Measurements from ENCODE around the gene SLC19A3. TPM values are rescaled to one million over a fixed set of nuclear protein-coding genes. Genes with fewer than 3 reads are reported as not detected.
"Not testable (repeated sequence)": the region's sequence is repeated elsewhere in the genome, so short reads cannot be mapped to it uniquely, and the experiment has no call there.

The SLC19A3 gene
- total RNA-seq, 2 experiments from 2014 or later, result not detected

- CTCF ChIA-PET, result no interaction called here
- no peaks in the 10 kb centered on the region for H3K9me3 Mint-ChIP-seq
- POLR2A ChIA-PET, result no interaction called here
- peaks cover 12% of the 10 kb centered on the region for H3K27me3 Mint-ChIP-seq
- no peaks in the 10 kb centered on the region for H3K36me3 Mint-ChIP-seq
- intact Hi-C loops (cut with micrococcal nuclease), result no loop called here
- H3K4me1 Mint-ChIP-seq (ENCODE audit: low read depth), result no peaks in the 10 kb centered on the region
- H3K27ac Mint-ChIP-seq, result no peak overlapping the region
- H3K4me3 Mint-ChIP-seq, result no peak overlapping the region
- DNase-seq, result no peak
Measured at GRCh38 chr2:227687189-227687588, 30.6 kb downstream of the SLC19A3 start.

GRCh38 chr2:227684258-227684657 is 33.6 kb downstream of the SLC19A3 start:
- POLR2A ChIA-PET, result no interaction called here
- H3K36me3 Mint-ChIP-seq, result no peaks in the 10 kb centered on the region
- peaks cover 6% of the 10 kb centered on the region for H3K27me3 Mint-ChIP-seq
- DNase-seq, result no peak
- H3K4me3 Mint-ChIP-seq, result no peak overlapping the region
- intact Hi-C loops (cut with micrococcal nuclease), result no loop called here
- CTCF ChIA-PET, result no interaction called here
- H3K27ac Mint-ChIP-seq, result no peak overlapping the region
- no peaks in the 10 kb centered on the region for H3K9me3 Mint-ChIP-seq
- H3K4me1 Mint-ChIP-seq (ENCODE audit: low read depth), result no peaks in the 10 kb centered on the region

- peaks cover 5% of the 10 kb centered on the region for H3K27me3 Mint-ChIP-seq
- H3K36me3 Mint-ChIP-seq, result no peaks in the 10 kb centered on the region
- H3K27ac Mint-ChIP-seq, result no peak overlapping the region
- no peaks in the 10 kb centered on the region for H3K9me3 Mint-ChIP-seq
- ChIA-PET CTCF (no interaction called here), POLR2A (no interaction called here)
- no peaks in the 10 kb centered on the region for H3K4me1 Mint-ChIP-seq (ENCODE audit: low read depth)
- no peak overlapping the region for H3K4me3 Mint-ChIP-seq
- DNase-seq, result no peak
- intact Hi-C loops (cut with micrococcal nuclease), result no loop called here
Measured at GRCh38 chr2:227677928-227678327, 39.9 kb downstream of the SLC19A3 start.

GRCh38 chr2:227674485-227674884 is 43.3 kb downstream of the SLC19A3 start:
- Mint-ChIP-seq H3K27me3 (peaks cover 5% of the 10 kb centered on the region), H3K4me1 (ENCODE audit: low read depth) (no peaks in the 10 kb centered on the region), H3K4me3 (no peak overlapping the region), H3K27ac (no peak overlapping the region), H3K36me3 (no peaks in the 10 kb centered on the region), H3K9me3 (no peaks in the 10 kb centered on the region)
- ChIA-PET CTCF (interaction anchor here (0.7 kb wide), 1 partner anchor 16 kb away, joined by 3 read pairs; no protein-coding TSS in a partner anchor), POLR2A (no interaction called here)
- no peak for DNase-seq
- intact Hi-C loops (cut with micrococcal nuclease), result no loop called here

GRCh38 chr2:227673620-227674019 is 44.2 kb downstream of the SLC19A3 start:
- H3K4me3 Mint-ChIP-seq; CTCF ChIA-PET; DNase-seq; H3K27ac Mint-ChIP-seq; H3K27me3 Mint-ChIP-seq; H3K4me1 Mint-ChIP-seq (ENCODE audit: low read depth); H3K9me3 Mint-ChIP-seq; H3K36me3 Mint-ChIP-seq; POLR2A ChIA-PET; intact Hi-C loops (cut with micrococcal nuclease): not testable (repeated sequence)

- H3K27me3 Mint-ChIP-seq, result no peaks in the 10 kb centered on the region
- ChIA-PET CTCF (interaction anchor here (0.6 to 1.2 kb wide), 2 partner anchors 13 to 711 kb away, joined by 3 to 4 read pairs; no protein-coding TSS in a partner anchor), POLR2A (no interaction called here)
- H3K4me3 Mint-ChIP-seq, result no peak overlapping the region
- H3K9me3 Mint-ChIP-seq, result no peaks in the 10 kb centered on the region
- H3K27ac Mint-ChIP-seq, result no peak overlapping the region
- no peak for DNase-seq
- intact Hi-C loops (cut with micrococcal nuclease), result no loop called here
- no peaks in the 10 kb centered on the region for H3K36me3 Mint-ChIP-seq
- no peaks in the 10 kb centered on the region for H3K4me1 Mint-ChIP-seq (ENCODE audit: low read depth)
Measured at GRCh38 chr2:227671170-227671905, 46.5 kb downstream of the SLC19A3 start.

- H3K36me3 Mint-ChIP-seq; POLR2A ChIA-PET; H3K4me3 Mint-ChIP-seq; H3K4me1 Mint-ChIP-seq (ENCODE audit: low read depth); DNase-seq; H3K27ac Mint-ChIP-seq; H3K27me3 Mint-ChIP-seq; H3K9me3 Mint-ChIP-seq; intact Hi-C loops (cut with micrococcal nuclease): not testable (repeated sequence)
- CTCF ChIA-PET, result interaction anchor here (1.6 kb wide), 1 partner anchor 9 kb away, joined by 4 read pairs; no protein-coding TSS in a partner anchor
Measured at GRCh38 chr2:227666631-227667170, 51.1 kb downstream of the SLC19A3 start, which contains the start of gene SCYGR5. Gene SCYGR5 (plus strand): TSS chr2:227666804. CDS start chr2:227666804, 0 bp downstream.

- intact Hi-C loops (cut with micrococcal nuclease), result no loop called here
- Mint-ChIP-seq H3K9me3 (no peaks in the 10 kb centered on the region), H3K4me1 (ENCODE audit: low read depth) (no peaks in the 10 kb centered on the region), H3K27ac (no peak overlapping the region), H3K36me3 (no peaks in the 10 kb centered on the region), H3K27me3 (no peaks in the 10 kb centered on the region), H3K4me3 (no peak overlapping the region)
- no peak for DNase-seq
- CTCF ChIA-PET, result interaction anchor here (1.6 kb wide), 1 partner anchor 7 kb away, joined by 4 read pairs; no protein-coding TSS in a partner anchor
- POLR2A ChIA-PET, result no interaction called here
Measured at GRCh38 chr2:227665189-227665940, 52.5 kb downstream of the SLC19A3 start.

- Mint-ChIP-seq H3K27ac (no peak overlapping the region), H3K27me3 (no peaks in the 10 kb centered on the region), H3K4me3 (no peak overlapping the region), H3K9me3 (no peaks in the 10 kb centered on the region), H3K4me1 (ENCODE audit: low read depth) (no peaks in the 10 kb centered on the region), H3K36me3 (no peaks in the 10 kb centered on the region)
- no peak for DNase-seq
- ChIA-PET POLR2A (no interaction called here), CTCF (interaction anchor here (1.2 kb wide), 1 partner anchor 104 kb away, joined by 7 read pairs; no protein-coding TSS in a partner anchor)
- intact Hi-C loops (cut with micrococcal nuclease), result no loop called here
Measured at GRCh38 chr2:227661827-227662226, 56.0 kb downstream of the SLC19A3 start.

- Mint-ChIP-seq H3K36me3 (no peaks in the 10 kb centered on the region), H3K4me1 (ENCODE audit: low read depth) (no peaks in the 10 kb centered on the region), H3K4me3 (no peak overlapping the region), H3K9me3 (no peaks in the 10 kb centered on the region), H3K27ac (no peak overlapping the region), H3K27me3 (no peaks in the 10 kb centered on the region)
- no peak for DNase-seq
- intact Hi-C loops (cut with micrococcal nuclease), result no loop called here
- ChIA-PET POLR2A (no interaction called here), CTCF (interaction anchor here (4.3 kb wide), 1 partner anchor 201 kb away, joined by 56 read pairs; no protein-coding TSS in a partner anchor)
Measured at GRCh38 chr2:227661025-227661649, 56.7 kb downstream of the SLC19A3 start.

- H3K4me3 Mint-ChIP-seq, result no peak overlapping the region
- ChIA-PET CTCF (interaction anchor here (0.5 to 4.3 kb wide), 28 partner anchors 8 to 332 kb away, joined by 3 to 82 read pairs (median 5); partner anchors contain the start of genes DAW1 and SCYGR5), POLR2A (no interaction called here)
- no peak for DNase-seq
- H3K4me1 Mint-ChIP-seq (ENCODE audit: low read depth), result peaks cover 2% of the 10 kb centered on the region
- no peaks in the 10 kb centered on the region for H3K27me3 Mint-ChIP-seq
- no peaks in the 10 kb centered on the region for H3K36me3 Mint-ChIP-seq
- intact Hi-C loops (cut with micrococcal nuclease), result loop anchor here (5.0 kb wide), 1 partner anchor 175 kb away; no protein-coding TSS in a partner anchor
- no peaks in the 10 kb centered on the region for H3K9me3 Mint-ChIP-seq
- H3K27ac Mint-ChIP-seq, result no peak overlapping the region
Measured at GRCh38 chr2:227657199-227657845, 60.5 kb downstream of the SLC19A3 start.

Measured in activated CD4-positive, alpha-beta memory T cell treated with anti-CD3 and anti-CD28 coated beads for 36 hours (primary cell).